HepG2 (cell line): Measurements from ENCODE around the gene TIMP4. TPM values are rescaled to one million over a fixed set of nuclear protein-coding genes. Genes with fewer than 3 reads are reported as not detected.

Source experiments
- NFYC ChIP-seq: IDR thresholded peaks from 2 replicates; pipeline ENCODE4 v1.6.1; 2016; ENCODE audit warnings: missing genetic modification reagents, missing compliant biosample characterization
- SRY ChIP-seq: sonication (generic); formaldehyde crosslinking; IDR thresholded peaks from 2 replicates; pipeline ENCODE4 v1.8.0; 2022; ENCODE audit warnings: mild to moderate bottlenecking, missing genetic modification reagents
- TP53 ChIP-seq: sonication (generic); formaldehyde crosslinking; conservative IDR thresholded peaks from 2 replicates; pipeline ENCODE4 v1.4.0; 2020; ENCODE audit warnings: missing genetic modification reagents
- ZNF17 ChIP-seq: sonication (generic); formaldehyde crosslinking; IDR thresholded peaks from 2 replicates; pipeline ENCODE4 v1.5.0; 2020; ENCODE audit warnings: mild to moderate bottlenecking, missing genetic modification reagents
- ZNF318 ChIP-seq: sonication (generic); formaldehyde crosslinking; IDR thresholded peaks from 2 replicates; pipeline ENCODE4 v1.4.0; 2020; ENCODE audit warnings: mild to moderate bottlenecking, missing genetic modification reagents
- ZSCAN30 ChIP-seq: sonication (generic); formaldehyde crosslinking; IDR thresholded peaks from 2 replicates; pipeline ENCODE4 v1.5.0; 2020; ENCODE audit warnings: mild to moderate bottlenecking, missing genetic modification reagents
- polyA plus RNA-seq, 8 experiments: library from polyadenylated mRNA; depleted of rRNA in 3 of 8; stranded (reverse) in 7 of 8; unstranded in 1 of 8; fragments of >200 nt; fragmentation: Illumina TruSeq in 4 of 8; extraction: Trizol in 4 of 8; gene quantifications; 2 replicates each; pipeline versions ENCODE4 v1.2.1 to v1.2.3, GENCODE V29; 2011 to 2016; ENCODE audit warnings: low read depth in 4 of 8, missing spikeins in 1 of 8, mixed read lengths in 1 of 8; ENCODE audit not compliant: insufficient read depth in 1 of 8
- total RNA-seq, 5 experiments: library from RNA; depleted of rRNA; stranded (reverse); fragments of >200 nt; fragmentation: Illumina TruSeq; extraction: Trizol; gene quantifications; 2 replicates each; pipeline ENCODE4 v1.2.3, GENCODE V29; 2016; ENCODE audit warnings: low read depth in 1 of 5

Gene TIMP4
- total and polyA plus RNA-seq, 2 of the 13 experiments (the other 11 are each of a cell fraction or from before 2014, with no cell fraction given) = 0.05 to 0.07 TPM

DNA sequence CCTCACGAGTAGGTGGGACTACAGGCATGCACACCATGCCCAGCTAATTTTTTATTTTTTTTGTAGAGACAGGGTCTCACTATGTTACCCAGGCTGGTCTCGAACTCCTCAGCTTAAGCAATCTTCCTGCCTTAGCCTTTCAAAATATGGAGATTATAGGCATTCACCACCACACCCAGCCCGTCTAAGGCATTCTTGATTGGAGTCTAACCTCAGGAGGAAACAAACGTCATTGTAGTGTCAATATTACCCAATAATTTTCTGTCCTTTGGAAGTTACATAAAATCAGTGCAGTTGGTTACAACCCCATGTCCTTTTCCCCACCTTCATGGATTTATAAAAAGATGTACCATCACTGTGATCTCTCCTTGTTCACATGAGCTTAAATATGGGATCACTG lies 41.8 kb downstream of the TIMP4 start (continued):
- TF ChIP-seq ZSCAN30 (no peak), ZNF318 (CRISPR knock-in tag) (no peak), SRY (CRISPR knock-in tag) (no peak), NFYC (CRISPR knock-in tag) (no peak), ZNF17 (CRISPR knock-in tag) (no peak), TP53 (CRISPR knock-in tag) (no peak)
